ENCODE data around the gene CYP4F3.

GRCh38 chr19:15649526-15649925, 8.8 kb downstream of the CYP4F3 start:
- TF ChIP-seq ARNT (IDR thresholded peaks at IDR 0.05) (no peak), PKNOX1 (IDR thresholded peaks at IDR 0.05) (no peak), NFRKB (IDR thresholded peaks at IDR 0.05) (no peak), SP1 (IDR thresholded peaks at IDR 0.05) (no peak), FOXM1 (IDR thresholded peaks at IDR 0.05; ENCODE audit: borderline replicate concordance) (no peak), BHLHE40 (IDR thresholded peaks at IDR 0.05; ENCODE audit: borderline replicate concordance) (no peak), FOXA1 (IDR thresholded peaks at IDR 0.05) (no peak), SUZ12 (IDR thresholded peaks at IDR 0.05) (no peak), ZNF384 (IDR thresholded peaks at IDR 0.05) (no peak)

Data from HEK293T (cell line).